ENCODE data around the gene SLC6A1.

SLC6A1 gene

DNA sequence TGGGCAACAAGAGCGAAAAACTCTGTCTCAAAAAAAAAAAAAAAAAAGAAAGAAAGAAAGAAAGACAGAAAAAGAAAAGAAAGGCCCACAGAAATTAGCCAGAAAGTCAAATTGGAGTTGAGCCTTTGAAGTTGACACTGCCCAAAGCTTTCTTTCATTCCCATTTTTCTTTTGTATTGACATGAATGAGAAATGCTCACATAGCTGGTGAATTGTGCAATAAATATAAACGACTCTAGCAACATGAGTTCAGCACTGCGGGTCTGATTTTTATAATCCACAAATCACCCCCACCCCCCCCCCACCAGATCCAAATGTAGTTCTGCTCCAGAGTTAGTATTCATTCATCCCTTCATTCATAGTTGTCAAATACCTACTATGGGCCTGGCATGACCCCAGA, 37.4 kb downstream of the SLC6A1 start:
- no peak overlapping the region for H3K27ac ChIP-seq (ENCODE audit: low read length)
- H3K4me1 ChIP-seq (ENCODE audit: low read length) = no peaks in the 10 kb centered on the region
- H3K4me2 ChIP-seq (ENCODE audit: low read depth, low read length) = no peak overlapping the region
- H3F3A ChIP-seq (ENCODE audit: insufficient read depth, low read length) = no peaks in the 10 kb centered on the region
- H4K20me1 ChIP-seq (ENCODE audit: insufficient read depth, low read length) = no peaks in the 10 kb centered on the region
- no peak overlapping the region for H3K4me3 ChIP-seq (ENCODE audit: low read length)
- no peaks in the 10 kb centered on the region for H3K79me2 ChIP-seq (ENCODE audit: low read length)
- peaks cover 10% of the 10 kb centered on the region; the same call in 1 of the 2 replicates for H3K27me3 ChIP-seq (replicated peaks; ENCODE audit: insufficient read depth, low read length)
- no peak for TF ChIP-seq EZH2 (optimal IDR thresholded peaks at IDR 0.05; ENCODE audit: low read depth, low read length)
- TF ChIP-seq EZH2phosphoT487 (IDR thresholded peaks at IDR 0.05; ENCODE audit: low read length) = no peak
- TF ChIP-seq, protein P1, sequence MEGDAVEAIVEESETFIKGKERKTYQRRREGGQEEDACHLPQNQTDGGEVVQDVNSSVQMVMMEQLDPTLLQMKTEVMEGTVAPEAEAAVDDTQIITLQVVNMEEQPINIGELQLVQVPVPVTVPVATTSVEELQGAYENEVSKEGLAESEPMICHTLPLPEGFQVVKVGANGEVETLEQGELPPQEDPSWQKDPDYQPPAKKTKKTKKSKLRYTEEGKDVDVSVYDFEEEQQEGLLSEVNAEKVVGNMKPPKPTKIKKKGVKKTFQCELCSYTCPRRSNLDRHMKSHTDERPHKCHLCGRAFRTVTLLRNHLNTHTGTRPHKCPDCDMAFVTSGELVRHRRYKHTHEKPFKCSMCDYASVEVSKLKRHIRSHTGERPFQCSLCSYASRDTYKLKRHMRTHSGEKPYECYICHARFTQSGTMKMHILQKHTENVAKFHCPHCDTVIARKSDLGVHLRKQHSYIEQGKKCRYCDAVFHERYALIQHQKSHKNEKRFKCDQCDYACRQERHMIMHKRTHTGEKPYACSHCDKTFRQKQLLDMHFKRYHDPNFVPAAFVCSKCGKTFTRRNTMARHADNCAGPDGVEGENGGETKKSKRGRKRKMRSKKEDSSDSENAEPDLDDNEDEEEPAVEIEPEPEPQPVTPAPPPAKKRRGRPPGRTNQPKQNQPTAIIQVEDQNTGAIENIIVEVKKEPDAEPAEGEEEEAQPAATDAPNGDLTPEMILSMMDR (IDR thresholded peaks at IDR 0.05; ENCODE audit: low read length) = no peak
- DNase-seq = no peak
- no peak overlapping the region for H3K9ac ChIP-seq (ENCODE audit: low read length)
- H3K9me3 ChIP-seq (replicated peaks; ENCODE audit: insufficient read depth, low read length) = no peaks in the 10 kb centered on the region
- H3K36me3 ChIP-seq (replicated peaks; ENCODE audit: insufficient read depth, low read length) = no peaks in the 10 kb centered on the region
- H2AFZ ChIP-seq (ENCODE audit: low read length) = no peak overlapping the region
- no peaks in the 10 kb centered on the region for H3K9me2 ChIP-seq (replicated peaks; ENCODE audit: insufficient read depth, low read length)

- Histone ChIP-seq H3K4me1 (ENCODE audit: low read length) (no peaks in the 10 kb centered on the region), H3K9ac (ENCODE audit: low read length) (no peak overlapping the region), H3K9me2 (replicated peaks; ENCODE audit: insufficient read depth, low read length) (no peaks in the 10 kb centered on the region), H2AFZ (ENCODE audit: low read length) (no peak overlapping the region), H3K27me3 (replicated peaks; ENCODE audit: insufficient read depth, low read length) (peaks cover 31% of the 10 kb centered on the region), H4K20me1 (ENCODE audit: insufficient read depth, low read length) (no peaks in the 10 kb centered on the region), H3K36me3 (replicated peaks; ENCODE audit: insufficient read depth, low read length) (no peaks in the 10 kb centered on the region), H3K79me2 (ENCODE audit: low read length) (no peaks in the 10 kb centered on the region), H3K9me3 (replicated peaks; ENCODE audit: insufficient read depth, low read length) (no peaks in the 10 kb centered on the region), H3K4me3 (ENCODE audit: low read length) (no peak overlapping the region), H3K4me2 (ENCODE audit: low read depth, low read length) (no peak overlapping the region), H3K27ac (ENCODE audit: low read length) (no peak overlapping the region), H3F3A (ENCODE audit: insufficient read depth, low read length) (no peaks in the 10 kb centered on the region)
- TF ChIP-seq EZH2 (optimal IDR thresholded peaks at IDR 0.05; ENCODE audit: low read depth, low read length) (no peak), EZH2phosphoT487 (IDR thresholded peaks at IDR 0.05; ENCODE audit: low read length) (no peak)
- TF ChIP-seq, protein P1 (IDR thresholded peaks at IDR 0.05; ENCODE audit: low read length) = no peak
- no peak for DNase-seq
Observed at GRCh38 chr3:11033871-11034270, 41.3 kb downstream of the SLC6A1 start.

- Histone ChIP-seq H3K79me2 (ENCODE audit: low read length) (no peaks in the 10 kb centered on the region), H3K4me1 (ENCODE audit: low read length) (no peaks in the 10 kb centered on the region), H3K9ac (ENCODE audit: low read length) (no peak overlapping the region), H3K4me2 (ENCODE audit: low read depth, low read length) (no peak overlapping the region), H3F3A (ENCODE audit: insufficient read depth, low read length) (no peaks in the 10 kb centered on the region), H3K4me3 (ENCODE audit: low read length) (no peak overlapping the region), H3K27me3 (replicated peaks; ENCODE audit: insufficient read depth, low read length) (peaks cover 37% of the 10 kb centered on the region), H3K9me3 (replicated peaks; ENCODE audit: insufficient read depth, low read length) (no peaks in the 10 kb centered on the region), H3K27ac (ENCODE audit: low read length) (no peak overlapping the region), H2AFZ (ENCODE audit: low read length) (no peak overlapping the region), H4K20me1 (ENCODE audit: insufficient read depth, low read length) (no peaks in the 10 kb centered on the region), H3K36me3 (replicated peaks; ENCODE audit: insufficient read depth, low read length) (no peaks in the 10 kb centered on the region), H3K9me2 (replicated peaks; ENCODE audit: insufficient read depth, low read length) (no peaks in the 10 kb centered on the region)
- no peak for DNase-seq
- no peak for TF ChIP-seq EZH2 (optimal IDR thresholded peaks at IDR 0.05; ENCODE audit: low read depth, low read length)
- TF ChIP-seq EZH2phosphoT487 (IDR thresholded peaks at IDR 0.05; ENCODE audit: low read length) = no peak
- TF ChIP-seq, protein P1 (IDR thresholded peaks at IDR 0.05; ENCODE audit: low read length) = no peak
Observed at GRCh38 chr3:11034309-11034985, 41.9 kb downstream of the SLC6A1 start.
